Measurements from ENCODE around the gene RPSA. TPM values are rescaled to one million over a fixed set of nuclear protein-coding genes. Genes with fewer than 3 reads are reported as not detected.

The RPSA gene
- total RNA-seq, 1 experiment from 2014 or later: 2,077 TPM

GRCh38 chr3:39407773-39408492 is 1.4 kb downstream of the RPSA start:
- H3K4ac ChIP-seq (ENCODE audit: low read depth, low read length): no peak overlapping the region
- H3K27ac ChIP-seq (ENCODE audit: insufficient read length, low read depth, low read length): peak overlapping the region; percentile 9
- H3K4me1 ChIP-seq (ENCODE audit: insufficient read depth, low read length): peaks cover 3% of the 10 kb centered on the region
- H3K27me3 ChIP-seq (ENCODE audit: insufficient read depth, low read length): no peaks in the 10 kb centered on the region
- H3K23ac ChIP-seq (ENCODE audit: insufficient read length, low read depth, low read length): no peak overlapping the region
- peak overlapping the region; percentile 91 for H3K4me2 ChIP-seq (ENCODE audit: insufficient read depth, insufficient read length, low read length)
- H3K14ac ChIP-seq (ENCODE audit: insufficient read depth, low read length): no peak overlapping the region
- no peak overlapping the region for H2AFZ ChIP-seq (ENCODE audit: low read length)
- H4K91ac ChIP-seq (ENCODE audit: insufficient read length, low read depth, low read length): no peak overlapping the region
- peak overlapping the region; percentile 80 for H3K9ac ChIP-seq (ENCODE audit: extremely low read depth, insufficient read length, low read length)
- peaks cover 5% of the 10 kb centered on the region for H3K27me3 Mint-ChIP-seq (ENCODE audit: low read depth)
- H3K79me2 ChIP-seq (ENCODE audit: insufficient read depth, low read length): peaks cover 12% of the 10 kb centered on the region; the same call in 1 of the 2 replicates
- H3K56ac ChIP-seq (ENCODE audit: insufficient read length, low read depth, low read length): no peak overlapping the region
- H3K27ac Mint-ChIP-seq: peak overlapping the region; percentile 59 to 96 (median 93); a peak in 5 of 7 replicates
- H3K9me3 Mint-ChIP-seq: no peaks in the 10 kb centered on the region; a peak in 1 of 5 replicates
- no peaks in the 10 kb centered on the region for H3K9me3 ChIP-seq (ENCODE audit: control insufficient read depth, low read depth, low read length)
- no peak overlapping the region for H4K8ac ChIP-seq (replicated peaks; ENCODE audit: insufficient read length, low read depth, low read length)
- no peak overlapping the region for H2BK120ac ChIP-seq (ENCODE audit: low read depth, low read length, poor library complexity, severe bottlenecking)
- H3T11ph ChIP-seq (ENCODE audit: low read length): no peak overlapping the region
- peaks cover 9% of the 10 kb centered on the region for H3K23me2 ChIP-seq (ENCODE audit: insufficient read length, low read depth, low read length, poor library complexity, severe bottlenecking)
- no peak overlapping the region for H2BK15ac ChIP-seq (ENCODE audit: low read depth, low read length)
- no peak overlapping the region for H2AK5ac ChIP-seq (ENCODE audit: insufficient read length, low read length)
- H3K4me1 Mint-ChIP-seq: peaks cover 35 to 43% of the 10 kb centered on the region in 2 experiments
- no CpG with 5 or more reads among the region's 6 CpGs for WGBS (ENCODE audit: extremely low coverage, insufficient read length, low lambda C conversion rate)
- H3K4me3 Mint-ChIP-seq: peak overlapping the region; percentile 92
- H2BK12ac ChIP-seq (ENCODE audit: insufficient read length, low read depth, low read length): no peak overlapping the region
- no peak overlapping the region for H2BK20ac ChIP-seq (ENCODE audit: low read depth, low read length, poor library complexity, severe bottlenecking)
- peak overlapping the region; percentile 10 for H2BK5ac ChIP-seq (ENCODE audit: insufficient read length, low read length)
- H3K79me1 ChIP-seq (ENCODE audit: insufficient read depth, low read depth, low read length, poor library complexity, severe bottlenecking): no peaks in the 10 kb centered on the region
- no peak overlapping the region for H4K5ac ChIP-seq (ENCODE audit: insufficient read length, low read depth, low read length)
- H4K20me1 ChIP-seq (ENCODE audit: control insufficient read depth, insufficient read depth, insufficient read length): no peaks in the 10 kb centered on the region
- peaks cover 54 to 63% (median 63%) of the 10 kb centered on the region in 3 experiments for H3K36me3 Mint-ChIP-seq (ENCODE audit: insufficient read depth in 1 of 3, low read depth in 3 of 3)
- H3K18ac ChIP-seq (ENCODE audit: insufficient read length, low read depth, low read length): no peak overlapping the region
- no peak for DNase-seq
- TF ChIP-seq, protein P1, sequence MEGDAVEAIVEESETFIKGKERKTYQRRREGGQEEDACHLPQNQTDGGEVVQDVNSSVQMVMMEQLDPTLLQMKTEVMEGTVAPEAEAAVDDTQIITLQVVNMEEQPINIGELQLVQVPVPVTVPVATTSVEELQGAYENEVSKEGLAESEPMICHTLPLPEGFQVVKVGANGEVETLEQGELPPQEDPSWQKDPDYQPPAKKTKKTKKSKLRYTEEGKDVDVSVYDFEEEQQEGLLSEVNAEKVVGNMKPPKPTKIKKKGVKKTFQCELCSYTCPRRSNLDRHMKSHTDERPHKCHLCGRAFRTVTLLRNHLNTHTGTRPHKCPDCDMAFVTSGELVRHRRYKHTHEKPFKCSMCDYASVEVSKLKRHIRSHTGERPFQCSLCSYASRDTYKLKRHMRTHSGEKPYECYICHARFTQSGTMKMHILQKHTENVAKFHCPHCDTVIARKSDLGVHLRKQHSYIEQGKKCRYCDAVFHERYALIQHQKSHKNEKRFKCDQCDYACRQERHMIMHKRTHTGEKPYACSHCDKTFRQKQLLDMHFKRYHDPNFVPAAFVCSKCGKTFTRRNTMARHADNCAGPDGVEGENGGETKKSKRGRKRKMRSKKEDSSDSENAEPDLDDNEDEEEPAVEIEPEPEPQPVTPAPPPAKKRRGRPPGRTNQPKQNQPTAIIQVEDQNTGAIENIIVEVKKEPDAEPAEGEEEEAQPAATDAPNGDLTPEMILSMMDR (conservative IDR thresholded peaks at IDR 0.05): no peak
